Gastrocnemius medialis (tissue), 4 donors: ENCODE measurements around the gene PSD4. TPM values are rescaled to one million over a fixed set of nuclear protein-coding genes. Genes with fewer than 3 reads are reported as not detected.

Source experiments
- ATAC-seq, 2 donors: fragments of 150-250 bp; one replicate each; pipeline ENCODE4 v1.9.1; 2016
- DNase-seq, 2 donors: peaks; one replicate each; pipeline ENCODE4 v3.0.0-alpha.2; 2019
- H3K27ac ChIP-seq, 4 donors: fragments of 200-600 bp; sonication (generic); 1 replicate in 1 of 4; 2 replicates in 3 of 4; pipeline ENCODE4 v1.5.1; 2016 to 2018; ENCODE audit warnings: mild to moderate bottlenecking in 2 of 4, moderate library complexity in 1 of 4
- H3K27me3 ChIP-seq, 3 donors: fragments of 200-600 bp; sonication (generic) in 2 of 3; 1 replicate in 1 of 3; 2 replicates in 2 of 3; pipeline versions ENCODE4 v1.5.1 to v1.6.0; 2016 to 2019; ENCODE audit warnings: mild to moderate bottlenecking in 1 of 3, moderate library complexity in 1 of 3
- H3K36me3 ChIP-seq, 2 donors: fragments of 200-600 bp; sonication (generic) in 1 of 2; one replicate each; pipeline ENCODE4 v1.5.1; 2017 to 2018
- H3K4me1 ChIP-seq, 2 donors: fragments of 200-600 bp; sonication (generic) in 1 of 2; one replicate each; pipeline ENCODE4 v1.5.1; 2016 to 2017; ENCODE audit warnings: mild to moderate bottlenecking in 2 of 2
- H3K4me3 ChIP-seq, 4 donors: fragments of 200-600 bp; sonication (generic) in 3 of 4; 1 replicate in 1 of 4; 2 replicates in 3 of 4; pipeline ENCODE4 v1.5.1; 2016 to 2019; ENCODE audit warnings: mild to moderate bottlenecking in 2 of 4
- H3K9me3 ChIP-seq, 3 donors: fragments of 200-600 bp; sonication (generic) in 2 of 3; 1 replicate in 1 of 3; 2 replicates in 2 of 3; pipeline ENCODE4 v1.5.1; 2016 to 2019
- CTCF ChIP-seq, 5 experiments: fragments of 450-650 bp in 3 of 5; fragments of 200-600 bp in 2 of 5; sonication (generic) in 2 of 5; IDR thresholded peaks in 4 of 5; conservative IDR thresholded peaks in 1 of 5; 1 replicate in 4 of 5; 2 replicates in 1 of 5; pipeline ENCODE4 v1.5.1; 2016 to 2019; ENCODE audit warnings: antibody characterized with exemption in 5 of 5, mild to moderate bottlenecking in 3 of 5, moderate library complexity in 3 of 5
- POLR2A ChIP-seq, 2 donors: fragments of 450-650 bp; IDR thresholded peaks; one replicate each; pipeline ENCODE4 v1.6.1; 2017; ENCODE audit warnings: antibody characterized with exemption in 2 of 2, mild to moderate bottlenecking in 2 of 2, moderate library complexity in 2 of 2
- in situ Hi-C, 4 donors: fragments of 200-750 bp; cut with MboI; loops; one replicate each; pipeline versions ENCODE4 v1.15.0 to v1.8.0; 2017; ENCODE audit warnings: low sequenced_read_pairs in 4 of 4
- intact Hi-C: fragments of 100-400 bp; cut with DNase I; formaldehyde crosslinking; loops from one replicate; pipeline ENCODE4 v1.15.1; 2023; ENCODE audit warnings: low total_unique reads
- total RNA-seq, 4 donors: library from RNA; depleted of rRNA; stranded (reverse); fragments of >200 nt; gene quantifications; one replicate each; pipeline versions ENCODE4 v1.1.0 to v1.2.3, GENCODE V29; 2016

The PSD4 gene
- total RNA-seq, 4 donors from 2014 or later = 0.32 to 1.3 (median 1.2) TPM

- H3K9me3 ChIP-seq = no peaks in the 10 kb centered on the region
- H3K27ac ChIP-seq = no peak overlapping the region
- no peak for TF ChIP-seq CTCF (IDR thresholded peaks at IDR 0.05 in 4 of 5, conservative IDR thresholded peaks at IDR 0.05 in 1 of 5)
- no peak for TF ChIP-seq POLR2A (IDR thresholded peaks at IDR 0.05)
- H3K27me3 ChIP-seq = no peaks in the 10 kb centered on the region
- ATAC-seq (no peak), DNase-seq (no peak)
- no peak overlapping the region for H3K4me3 ChIP-seq
- no peaks in the 10 kb centered on the region for H3K4me1 ChIP-seq
- H3K36me3 ChIP-seq = no peaks in the 10 kb centered on the region
- in situ Hi-C loops = no loop called here
- intact Hi-C loops = no loop called here
These were observed 54.6 kb downstream of the PSD4 start for GRCh38 chr2:113228351-113228750.

- Histone ChIP-seq H3K36me3 (no peaks in the 10 kb centered on the region), H3K27ac (no peak overlapping the region), H3K27me3 (no peaks in the 10 kb centered on the region), H3K9me3 (no peaks in the 10 kb centered on the region), H3K4me3 (no peak overlapping the region), H3K4me1 (no peaks in the 10 kb centered on the region)
- intact Hi-C loops = no loop called here
- ATAC-seq (no peak), DNase-seq (no peak)
- no peak for TF ChIP-seq CTCF (IDR thresholded peaks at IDR 0.05 in 4 of 5, conservative IDR thresholded peaks at IDR 0.05 in 1 of 5)
- no peak for TF ChIP-seq POLR2A (IDR thresholded peaks at IDR 0.05)
- in situ Hi-C loops = no loop called here
These were observed 55.4 kb downstream of the PSD4 start for GRCh38 chr2:113228991-113229716.

- Histone ChIP-seq H3K27me3 (no peaks in the 10 kb centered on the region), H3K9me3 (no peaks in the 10 kb centered on the region), H3K4me1 (no peaks in the 10 kb centered on the region), H3K27ac (no peak overlapping the region), H3K36me3 (no peaks in the 10 kb centered on the region), H3K4me3 (no peak overlapping the region)
- ATAC-seq (no peak), DNase-seq (no peak)
- TF ChIP-seq CTCF (IDR thresholded peaks at IDR 0.05 in 4 of 5, conservative IDR thresholded peaks at IDR 0.05 in 1 of 5) (no peak), POLR2A (IDR thresholded peaks at IDR 0.05) (no peak)
- intact Hi-C loops (no loop called here), in situ Hi-C loops (no loop called here)
These were observed 56.0 kb downstream of the PSD4 start for GRCh38 chr2:113229795-113230194.

- TF ChIP-seq CTCF (IDR thresholded peaks at IDR 0.05 in 4 of 5, conservative IDR thresholded peaks at IDR 0.05 in 1 of 5) (no peak), POLR2A (IDR thresholded peaks at IDR 0.05) (no peak)
- no peak for ATAC-seq
- Histone ChIP-seq H3K36me3 (no peaks in the 10 kb centered on the region), H3K4me3 (no peak overlapping the region), H3K27ac (no peak overlapping the region), H3K9me3 (no peaks in the 10 kb centered on the region), H3K4me1 (no peaks in the 10 kb centered on the region), H3K27me3 (no peaks in the 10 kb centered on the region)
- intact Hi-C loops = no loop called here
- no peak for DNase-seq
- in situ Hi-C loops = no loop called here
These were observed 56.8 kb downstream of the PSD4 start for GRCh38 chr2:113230531-113230930.

GRCh38 chr2:113231064-113231463 lies 57.3 kb downstream of the PSD4 start:
- Histone ChIP-seq H3K27ac (no peak overlapping the region), H3K9me3 (no peaks in the 10 kb centered on the region), H3K4me3 (no peak overlapping the region), H3K4me1 (no peaks in the 10 kb centered on the region), H3K36me3 (no peaks in the 10 kb centered on the region), H3K27me3 (no peaks in the 10 kb centered on the region)
- in situ Hi-C loops = no loop called here
- DNase-seq (no peak), ATAC-seq (no peak)
- intact Hi-C loops = no loop called here
- no peak for TF ChIP-seq POLR2A (IDR thresholded peaks at IDR 0.05)
- no peak for TF ChIP-seq CTCF (IDR thresholded peaks at IDR 0.05 in 4 of 5, conservative IDR thresholded peaks at IDR 0.05 in 1 of 5)
